Skeletal muscle tissue (tissue), 4 donors: Measurements from ENCODE around the gene JAK1. TPM values are rescaled to one million over a fixed set of nuclear protein-coding genes. Genes with fewer than 3 reads are reported as not detected.
"Not testable (repeated sequence)": the region's sequence is repeated elsewhere in the genome, so short reads cannot be mapped to it uniquely, and the experiment has no call there.

ENCODE experiments used
- H3K27ac ChIP-seq: one replicate; pipeline ENCODE4 v1.7.0; 2013; ENCODE audit warnings: mild to moderate bottlenecking, low read depth, low read length, inconsistent platforms
- H3K27me3 ChIP-seq, 3 donors: one replicate each; pipeline ENCODE4 v1.7.0; 2013; ENCODE audit warnings: low read length in 3 of 3; ENCODE audit not compliant: control insufficient read depth in 3 of 3, insufficient read depth in 3 of 3
- H3K36me3 ChIP-seq, 3 donors: one replicate each; pipeline ENCODE4 v1.7.0; 2013; ENCODE audit warnings: low read length in 3 of 3; ENCODE audit not compliant: control insufficient read depth in 3 of 3, insufficient read depth in 3 of 3
- H3K4me1 ChIP-seq, 3 donors: one replicate each; pipeline ENCODE4 v1.7.0; 2013; ENCODE audit warnings: low read length in 3 of 3, mild to moderate bottlenecking in 3 of 3; ENCODE audit not compliant: control insufficient read depth in 3 of 3, insufficient read depth in 3 of 3
- H3K4me3 ChIP-seq, 3 donors: one replicate each; pipeline ENCODE4 v1.7.0; 2013; ENCODE audit warnings: low read length in 3 of 3
- H3K9ac ChIP-seq, 3 donors: one replicate each; pipeline ENCODE4 v1.7.0; 2013; ENCODE audit warnings: low read length in 3 of 3, mild to moderate bottlenecking in 3 of 3, moderate library complexity in 2 of 3, low read depth in 1 of 3
- H3K9me3 ChIP-seq, 3 donors: one replicate each; pipeline ENCODE4 v1.7.0; 2013; ENCODE audit warnings: low read length in 3 of 3; ENCODE audit not compliant: control insufficient read depth in 3 of 3
- total RNA-seq: library from RNA; depleted of rRNA; stranded (reverse); fragments of >200 nt; gene quantifications from one replicate; pipeline ENCODE4 v1.2.3, GENCODE V29; 2014
- donor health status: Osteomylitis.

Gene JAK1
- total RNA-seq, 1 donor from 2014 or later = 59.5 TPM

GRCh38 chr1:64822621-64823020 lies 143.7 kb downstream of the JAK1 start:
- H3K27ac ChIP-seq = no peak overlapping the region
- H3K36me3 ChIP-seq = no peaks in the 10 kb centered on the region
- no peaks in the 10 kb centered on the region for H3K9me3 ChIP-seq
- no peak overlapping the region for H3K4me3 ChIP-seq
- no peaks in the 10 kb centered on the region for H3K27me3 ChIP-seq
- H3K9ac ChIP-seq = no peak overlapping the region
- H3K4me1 ChIP-seq = peaks cover 0 to 5% (median 3%) of the 10 kb centered on the region in 3 donors

- H3K36me3 ChIP-seq, H3K27ac ChIP-seq, H3K9ac ChIP-seq, H3K4me3 ChIP-seq, H3K9me3 ChIP-seq, H3K4me1 ChIP-seq, H3K27me3 ChIP-seq: not testable (repeated sequence)
These were observed 145.8 kb downstream of the JAK1 start for GRCh38 chr1:64820572-64820971.

- not testable (repeated sequence) for H3K27me3 ChIP-seq
These were observed 149.0 kb downstream of the JAK1 start for GRCh38 chr1:64817364-64817763.

GRCh38 chr1:64814427-64814826 lies 151.9 kb downstream of the JAK1 start:
- peaks cover 0 to 8% (median 2%) of the 10 kb centered on the region in 3 donors for H3K36me3 ChIP-seq
- no peaks in the 10 kb centered on the region for H3K27me3 ChIP-seq
- H3K9me3 ChIP-seq = no peaks in the 10 kb centered on the region
- no peaks in the 10 kb centered on the region for H3K4me1 ChIP-seq
- H3K9ac ChIP-seq = no peak overlapping the region
- H3K27ac ChIP-seq = no peak overlapping the region
- no peak overlapping the region for H3K4me3 ChIP-seq

More at GRCh38 chr1:64817364-64817763, 149.0 kb downstream of the JAK1 start:
- not testable (repeated sequence) for H3K4me3 ChIP-seq, H3K27ac ChIP-seq, H3K9ac ChIP-seq, H3K9me3 ChIP-seq, H3K36me3 ChIP-seq, H3K4me1 ChIP-seq

GRCh38 chr1:64811131-64811530 lies 155.2 kb downstream of the JAK1 start:
- Histone ChIP-seq H3K9ac (no peak overlapping the region), H3K9me3 (no peaks in the 10 kb centered on the region)

GRCh38 chr1:64810001-64810400 lies 156.3 kb downstream of the JAK1 start:
- Histone ChIP-seq H3K4me3 (no peak overlapping the region), H3K9me3 (no peaks in the 10 kb centered on the region), H3K4me1 (no peaks in the 10 kb centered on the region), H3K27ac (no peak overlapping the region), H3K36me3 (peaks cover 0 to 6% (median 2%) of the 10 kb centered on the region in 3 donors), H3K27me3 (no peaks in the 10 kb centered on the region), H3K9ac (no peak overlapping the region)

More at GRCh38 chr1:64811131-64811530, 155.2 kb downstream of the JAK1 start:
- Histone ChIP-seq H3K27me3 (no peaks in the 10 kb centered on the region), H3K27ac (no peak overlapping the region), H3K4me3 (no peak overlapping the region), H3K36me3 (peaks cover 0 to 9% (median 2%) of the 10 kb centered on the region in 3 donors), H3K4me1 (no peaks in the 10 kb centered on the region)

GRCh38 chr1:64809309-64809708 lies 157.0 kb downstream of the JAK1 start:
- Histone ChIP-seq H3K4me1 (no peaks in the 10 kb centered on the region), H3K36me3 (peaks cover 0 to 6% (median 2%) of the 10 kb centered on the region in 3 donors), H3K4me3 (no peak overlapping the region), H3K27me3 (no peaks in the 10 kb centered on the region), H3K9ac (no peak overlapping the region), H3K9me3 (no peaks in the 10 kb centered on the region), H3K27ac (no peak overlapping the region)

- Histone ChIP-seq H3K9ac (no peak overlapping the region), H3K27me3 (no peaks in the 10 kb centered on the region), H3K9me3 (no peaks in the 10 kb centered on the region), H3K4me3 (no peak overlapping the region), H3K27ac (no peak overlapping the region), H3K36me3 (peaks cover 0 to 2% (median 0%) of the 10 kb centered on the region in 3 donors), H3K4me1 (no peaks in the 10 kb centered on the region)
These were observed 164.4 kb downstream of the JAK1 start for GRCh38 chr1:64801851-64802523.

GRCh38 chr1:64798872-64799271 lies 167.5 kb downstream of the JAK1 start:
- Histone ChIP-seq H3K4me3 (no peak overlapping the region), H3K9ac (no peak overlapping the region), H3K4me1 (no peaks in the 10 kb centered on the region), H3K27me3 (no peaks in the 10 kb centered on the region), H3K27ac (no peak overlapping the region), H3K9me3 (no peaks in the 10 kb centered on the region), H3K36me3 (no peaks in the 10 kb centered on the region)

GRCh38 chr1:64790832-64791487 lies 175.4 kb downstream of the JAK1 start:
- H3K27ac ChIP-seq = no peak overlapping the region
- no peaks in the 10 kb centered on the region for H3K4me1 ChIP-seq

More at GRCh38 chr1:64790832-64791487, 175.4 kb downstream of the JAK1 start:
- Histone ChIP-seq H3K36me3 (peaks cover 0 to 15% (median 13%) of the 10 kb centered on the region in 3 donors), H3K9me3 (peaks cover 0 to 5% (median 4%) of the 10 kb centered on the region in 3 donors), H3K4me3 (no peak overlapping the region), H3K27me3 (no peaks in the 10 kb centered on the region), H3K9ac (no peak overlapping the region)
